Measurements from ENCODE around the gene RNF220.

RNF220 gene

DNA sequence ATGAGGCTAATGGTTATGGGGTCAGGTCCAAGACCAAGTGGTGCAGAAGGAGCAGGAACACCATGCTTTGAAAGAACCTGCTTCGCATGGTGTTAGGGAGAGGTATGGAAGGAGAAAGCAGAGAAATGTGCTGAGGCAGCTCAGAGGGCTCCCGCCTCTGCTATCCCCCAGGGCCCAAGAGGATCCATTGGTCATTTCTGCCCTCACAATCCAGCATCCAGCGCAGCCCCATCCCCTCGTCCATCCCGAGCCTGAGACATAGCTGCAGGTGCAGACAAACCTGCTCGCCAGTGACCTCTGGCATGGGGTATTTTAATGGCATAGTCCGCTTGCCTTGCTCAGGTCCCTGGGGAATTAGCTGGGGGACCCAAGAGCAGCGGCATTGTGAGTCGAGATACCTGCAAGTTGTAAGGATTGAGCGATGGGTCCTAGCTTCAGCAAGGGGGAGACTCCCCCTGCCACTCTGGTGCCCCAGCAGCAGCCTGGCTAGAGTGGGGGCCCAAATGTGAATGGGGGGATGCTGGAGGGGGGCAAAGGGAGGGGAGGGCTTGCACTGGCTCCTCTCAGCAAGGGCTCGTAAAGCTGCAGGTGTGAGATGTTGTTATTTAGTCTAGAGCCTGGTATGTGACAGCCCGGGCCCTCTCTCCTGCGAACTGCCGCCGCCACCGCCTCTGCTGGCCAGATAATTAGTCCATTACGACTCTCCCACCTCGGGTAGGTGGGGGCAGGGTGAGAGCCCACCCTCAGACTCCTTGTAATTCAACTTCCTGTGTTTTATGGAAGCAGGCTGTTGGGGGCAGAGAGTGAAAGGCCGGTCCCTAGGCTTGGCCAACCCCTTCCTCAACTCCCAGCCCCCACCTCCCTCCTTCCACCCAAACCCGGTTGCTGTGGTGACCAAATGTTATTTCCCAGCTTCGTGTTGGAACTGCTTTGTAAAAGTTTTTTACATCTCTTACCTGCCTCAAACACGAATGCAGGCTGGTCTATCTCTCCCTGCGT, 118.8 kb downstream of the RNF220 start:
- Histone ChIP-seq H3K36me3 (ENCODE audit: control insufficient read depth, insufficient read depth, low read length) (no peaks in the 10 kb centered on the region), H3K9me3 (ENCODE audit: control insufficient read depth, low read length) (no peaks in the 10 kb centered on the region), H3K27me3 (ENCODE audit: control insufficient read depth, insufficient read depth, low read length, poor library complexity, severe bottlenecking) (peaks cover 81% of the 10 kb centered on the region), H3K4me1 (ENCODE audit: control insufficient read depth, insufficient read depth, low read length) (peaks cover 21% of the 10 kb centered on the region), H3K27ac (ENCODE audit: insufficient read depth, low read depth, low read length, poor library complexity, severe bottlenecking) (peak overlapping the region; percentile 39), H3K4me3 (ENCODE audit: insufficient read depth, low read depth, low read length) (peak overlapping the region; percentile 14)
- WGBS, 2 experiments = 18 to 19% methylated on average over 23 of the region's 23 CpGs

GRCh38 chr1:44524655-44525500, 119.8 kb downstream of the RNF220 start:
- Histone ChIP-seq H3K36me3 (ENCODE audit: control insufficient read depth, insufficient read depth, low read length) (no peaks in the 10 kb centered on the region), H3K9me3 (ENCODE audit: control insufficient read depth, low read length) (no peaks in the 10 kb centered on the region), H3K27me3 (ENCODE audit: control insufficient read depth, insufficient read depth, low read length, poor library complexity, severe bottlenecking) (peaks cover 74% of the 10 kb centered on the region), H3K4me1 (ENCODE audit: control insufficient read depth, insufficient read depth, low read length) (peaks cover 21% of the 10 kb centered on the region), H3K4me3 (ENCODE audit: insufficient read depth, low read depth, low read length) (no peak overlapping the region), H3K27ac (ENCODE audit: insufficient read depth, low read depth, low read length, poor library complexity, severe bottlenecking) (peak overlapping the region; percentile 39)
- WGBS, 2 experiments = 10 to 11% methylated on average over 20 of the region's 20 CpGs

DNA sequence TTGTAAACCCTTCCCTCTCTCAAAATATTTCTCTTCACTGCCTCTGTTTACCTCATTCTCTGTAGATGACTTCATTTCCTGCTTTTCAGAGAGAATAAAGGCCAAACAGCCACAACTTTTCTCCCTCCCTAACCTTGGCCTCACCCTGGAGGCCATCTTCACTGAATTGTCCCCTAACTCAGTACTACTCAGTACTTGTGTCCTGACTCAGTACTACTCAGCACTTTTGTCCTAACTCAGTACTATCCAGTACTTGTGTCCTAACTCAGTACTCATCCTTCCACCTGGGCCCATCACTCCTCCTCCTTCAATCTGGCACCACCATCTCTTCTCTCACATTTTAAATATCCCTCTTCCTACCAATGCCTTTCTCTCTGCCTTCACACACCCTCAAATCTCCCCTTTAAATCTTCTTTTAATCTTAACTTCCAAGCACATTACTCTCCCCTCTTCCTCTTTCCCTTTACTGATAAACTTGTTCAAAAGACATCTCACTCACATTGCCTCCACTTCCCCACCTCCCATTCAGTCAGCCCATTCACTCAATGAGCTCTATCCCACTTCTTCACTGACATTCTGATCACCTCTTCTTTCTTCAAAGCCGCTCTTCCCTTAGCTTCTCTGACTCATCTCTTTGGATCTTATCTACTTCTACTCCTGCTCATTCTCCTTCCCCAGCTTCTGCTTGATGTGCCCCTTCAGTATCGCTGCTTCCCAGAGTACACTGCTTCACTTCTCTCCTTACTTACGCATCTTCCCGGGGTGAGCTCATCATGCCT, 121.4 kb downstream of the RNF220 start:
- WGBS, 2 experiments = 85 to 92% methylated on average over 4 of the region's 4 CpGs
- peaks cover 73% of the 10 kb centered on the region for H3K27me3 ChIP-seq (ENCODE audit: control insufficient read depth, insufficient read depth, low read length, poor library complexity, severe bottlenecking)
- H3K9me3 ChIP-seq (ENCODE audit: control insufficient read depth, low read length) = no peaks in the 10 kb centered on the region
- H3K27ac ChIP-seq (ENCODE audit: insufficient read depth, low read depth, low read length, poor library complexity, severe bottlenecking) = no peak overlapping the region
- peaks cover 21% of the 10 kb centered on the region for H3K4me1 ChIP-seq (ENCODE audit: control insufficient read depth, insufficient read depth, low read length)
- no peak overlapping the region for H3K4me3 ChIP-seq (ENCODE audit: insufficient read depth, low read depth, low read length)
- no peaks in the 10 kb centered on the region for H3K36me3 ChIP-seq (ENCODE audit: control insufficient read depth, insufficient read depth, low read length)

GRCh38 chr1:44531785-44532566, 126.9 kb downstream of the RNF220 start:
- no peaks in the 10 kb centered on the region for H3K9me3 ChIP-seq (ENCODE audit: control insufficient read depth, low read length)

GRCh38 chr1:44532567-44532944, 127.5 kb downstream of the RNF220 start:
- WGBS, 2 experiments = 24 to 32% methylated on average over 3 of the region's 3 CpGs

More at GRCh38 chr1:44531785-44532566, 126.9 kb downstream of the RNF220 start:
- H3K4me1 ChIP-seq (ENCODE audit: control insufficient read depth, insufficient read depth, low read length) = peaks cover 6% of the 10 kb centered on the region
- 53 to 56% methylated on average over 4 of the region's 4 CpGs for WGBS, 2 experiments
- no peaks in the 10 kb centered on the region for H3K36me3 ChIP-seq (ENCODE audit: control insufficient read depth, insufficient read depth, low read length)
- H3K27ac ChIP-seq (ENCODE audit: insufficient read depth, low read depth, low read length, poor library complexity, severe bottlenecking) = no peak overlapping the region
- H3K4me3 ChIP-seq (ENCODE audit: insufficient read depth, low read depth, low read length) = no peak overlapping the region
- peaks cover 66% of the 10 kb centered on the region for H3K27me3 ChIP-seq (ENCODE audit: control insufficient read depth, insufficient read depth, low read length, poor library complexity, severe bottlenecking)

GRCh38 chr1:44534771-44535170, 129.7 kb downstream of the RNF220 start:
- H3K36me3 ChIP-seq (ENCODE audit: control insufficient read depth, insufficient read depth, low read length) = no peaks in the 10 kb centered on the region
- H3K4me3 ChIP-seq (ENCODE audit: insufficient read depth, low read depth, low read length) = no peak overlapping the region
- H3K9me3 ChIP-seq (ENCODE audit: control insufficient read depth, low read length) = no peaks in the 10 kb centered on the region
- H3K27ac ChIP-seq (ENCODE audit: insufficient read depth, low read depth, low read length, poor library complexity, severe bottlenecking) = no peak overlapping the region
- 65 to 71% methylated on average over 6 of the region's 6 CpGs for WGBS, 2 experiments
- H3K27me3 ChIP-seq (ENCODE audit: control insufficient read depth, insufficient read depth, low read length, poor library complexity, severe bottlenecking) = peaks cover 85% of the 10 kb centered on the region
- H3K4me1 ChIP-seq (ENCODE audit: control insufficient read depth, insufficient read depth, low read length) = peaks cover 6% of the 10 kb centered on the region

More at GRCh38 chr1:44532567-44532944, 127.5 kb downstream of the RNF220 start:
- Histone ChIP-seq H3K9me3 (ENCODE audit: control insufficient read depth, low read length) (no peaks in the 10 kb centered on the region), H3K4me3 (ENCODE audit: insufficient read depth, low read depth, low read length) (no peak overlapping the region), H3K27me3 (ENCODE audit: control insufficient read depth, insufficient read depth, low read length, poor library complexity, severe bottlenecking) (peaks cover 66% of the 10 kb centered on the region), H3K4me1 (ENCODE audit: control insufficient read depth, insufficient read depth, low read length) (peaks cover 6% of the 10 kb centered on the region), H3K36me3 (ENCODE audit: control insufficient read depth, insufficient read depth, low read length) (no peaks in the 10 kb centered on the region), H3K27ac (ENCODE audit: insufficient read depth, low read depth, low read length, poor library complexity, severe bottlenecking) (no peak overlapping the region)

DNA sequence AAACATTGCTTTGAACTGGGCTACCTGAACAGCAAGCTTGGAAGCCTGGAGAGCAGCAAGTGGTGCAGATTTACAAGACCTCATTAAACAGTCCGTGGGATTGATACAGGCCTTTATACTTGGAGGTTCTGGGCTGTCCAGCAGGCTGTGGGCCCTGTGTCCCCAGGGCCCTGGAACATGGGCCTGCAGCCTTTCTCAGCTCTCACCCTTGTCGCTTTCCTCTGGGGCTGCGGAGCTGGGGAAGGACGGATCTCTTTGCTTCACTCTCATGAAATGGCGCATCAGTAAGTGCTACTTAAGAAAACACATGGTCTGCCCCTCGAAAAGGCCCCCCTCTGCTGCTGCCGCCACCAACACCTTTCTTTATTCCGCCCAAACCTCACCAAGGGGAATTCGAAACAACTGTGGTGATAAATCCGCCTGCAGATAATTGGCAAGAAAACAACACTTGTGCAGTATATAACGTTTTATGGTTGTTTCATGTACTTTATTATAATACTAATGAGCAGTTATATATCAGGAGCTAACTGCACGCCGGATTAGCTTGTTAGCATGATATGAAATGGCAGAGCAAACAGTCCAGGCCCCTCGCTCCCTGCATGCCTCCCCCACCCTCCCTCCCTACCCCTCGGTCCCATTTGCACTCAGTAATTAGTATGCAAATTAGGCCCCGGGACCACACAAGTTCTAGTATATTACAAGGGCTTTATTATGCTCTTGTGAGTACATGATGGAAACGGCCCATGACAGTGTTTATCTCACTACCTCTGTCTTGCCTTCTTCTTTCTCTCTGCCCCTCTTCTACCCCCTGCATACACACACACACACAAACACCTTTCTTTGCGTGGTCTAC, 131.5 kb downstream of the RNF220 start:
- Histone ChIP-seq H3K4me1 (ENCODE audit: control insufficient read depth, insufficient read depth, low read length) (peaks cover 6% of the 10 kb centered on the region), H3K36me3 (ENCODE audit: control insufficient read depth, insufficient read depth, low read length) (no peaks in the 10 kb centered on the region), H3K4me3 (ENCODE audit: insufficient read depth, low read depth, low read length) (no peak overlapping the region), H3K27ac (ENCODE audit: insufficient read depth, low read depth, low read length, poor library complexity, severe bottlenecking) (no peak overlapping the region), H3K27me3 (ENCODE audit: control insufficient read depth, insufficient read depth, low read length, poor library complexity, severe bottlenecking) (peaks cover 93% of the 10 kb centered on the region), H3K9me3 (ENCODE audit: control insufficient read depth, low read length) (no peaks in the 10 kb centered on the region)
- 60 to 69% methylated on average over 12 to 17 of the region's 18 CpGs for WGBS, 2 experiments

DNA sequence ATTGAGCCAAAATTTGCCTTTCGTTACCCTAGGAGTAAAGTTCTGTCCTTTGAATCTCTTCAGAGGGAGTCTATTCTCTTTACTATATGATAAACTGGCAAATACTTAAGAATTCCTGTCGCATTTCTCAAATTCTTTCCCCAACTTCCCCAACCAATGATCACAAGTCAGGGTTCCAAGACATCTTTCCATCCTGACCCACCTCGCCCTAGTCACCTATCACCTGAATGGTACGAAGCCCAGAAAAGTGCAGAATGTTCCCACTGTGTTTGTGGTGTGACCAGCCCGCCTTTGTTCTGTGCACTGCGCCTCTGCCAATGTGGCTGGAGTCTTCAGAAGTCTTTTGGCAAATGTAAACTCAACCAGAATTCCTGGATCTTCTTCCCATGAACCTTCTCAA, 132.5 kb downstream of the RNF220 start:
- Histone ChIP-seq H3K4me3 (ENCODE audit: insufficient read depth, low read depth, low read length) (no peak overlapping the region), H3K9me3 (ENCODE audit: control insufficient read depth, low read length) (no peaks in the 10 kb centered on the region), H3K36me3 (ENCODE audit: control insufficient read depth, insufficient read depth, low read length) (no peaks in the 10 kb centered on the region), H3K27me3 (ENCODE audit: control insufficient read depth, insufficient read depth, low read length, poor library complexity, severe bottlenecking) (peaks cover 93% of the 10 kb centered on the region), H3K27ac (ENCODE audit: insufficient read depth, low read depth, low read length, poor library complexity, severe bottlenecking) (no peak overlapping the region), H3K4me1 (ENCODE audit: control insufficient read depth, insufficient read depth, low read length) (peaks cover 10% of the 10 kb centered on the region)
- WGBS, 2 experiments = 88 to 89% methylated on average over 6 of the region's 6 CpGs

Measured in ectodermal cell (in vitro differentiated cells).